Heart left ventricle (tissue), 13 donors: Measurements from ENCODE around the gene ACSF3.

Experiments
- CTCF ChIP-seq, 12 donors: fragments of 200-600 bp; sonication (generic) in 4 of 12; IDR thresholded peaks; one replicate each; pipeline versions ENCODE4 v1.5.0 to v1.8.0; 2018 to 2022; ENCODE audit warnings: antibody characterized with exemption in 12 of 12, mild to moderate bottlenecking in 5 of 12
- POLR2A ChIP-seq, 2 donors: fragments of 450-650 bp; IDR thresholded peaks; one replicate each; pipeline ENCODE4 v1.6.1; 2017; ENCODE audit warnings: antibody characterized with exemption in 2 of 2, mild to moderate bottlenecking in 2 of 2, moderate library complexity in 2 of 2
- donor health status: ischemic (EF 13 %, LVEDD 7.1; RV severe dilation, severe dysfunction).
- donor health status: DM: no; HTN: yes; CAD: no.
- donor health status: DM: no; HTN: no; CAD: no.
- donor health status: ischemic (EF 25% LVEDD 6.9; RV normal size, moderate dysfunction).
- donor health status: ischemic (EF 25% LVEDD 5.7; RV mildly dilated, moderate dysfunction).
- donor health status: ischemic (EF 35%, LVEDD 5.7; RV mildly dilated, moderate dysfunction).
- donor health status: nonischemic (EF 11% LVEDD 7.7; RV severe dilation, severe dysfunction).
- donor health status: DM: yes; HTN: yes; CAD: no.
- donor health status: PGD.
- donor health status: ischemic (EF 29% LVEDD 5.4; RV normal size, mild dysfunction).
- donor health status: nonischemic (EF 23%, LVEDD 6.1; RV moderate dilation, normal function).

DNA sequence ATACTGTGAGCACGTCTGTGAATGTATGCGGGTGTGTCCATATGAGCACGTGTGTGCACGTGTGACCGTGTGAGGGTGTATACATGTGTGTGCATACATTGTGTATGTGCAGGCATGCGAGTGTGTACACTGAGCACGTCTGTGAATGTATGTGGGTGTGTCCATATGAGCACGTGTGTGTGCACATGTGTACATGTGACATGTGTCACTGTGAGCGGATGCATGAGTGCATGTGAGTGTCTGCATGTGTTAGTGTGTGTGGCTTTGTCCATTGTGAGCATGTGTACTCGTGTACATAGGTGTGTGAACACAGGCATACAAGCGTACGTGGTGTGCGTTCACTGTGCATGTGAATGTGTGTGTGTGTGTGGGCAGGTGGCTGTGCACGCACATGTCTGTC is 17.5 kb upstream of the ACSF3 start:
- TF ChIP-seq CTCF (IDR thresholded peaks at IDR 0.05) = no peak
- TF ChIP-seq POLR2A (IDR thresholded peaks at IDR 0.05) = no peak
